Umbilical cord (tissue), 2 donors: Measurements from ENCODE around the gene TLK1. TPM values are rescaled to one million over a fixed set of nuclear protein-coding genes. Genes with fewer than 3 reads are reported as not detected.

Experiments
- DNase-seq: peaks from one replicate; pipeline ENCODE4 v3.0.0-alpha.2; 2015; ENCODE audit warnings: low spot score
- total RNA-seq: library from RNA; depleted of rRNA; stranded (reverse); fragments of >200 nt; gene quantifications from one replicate; pipeline ENCODE4 v1.2.3, GENCODE V29; 2014; ENCODE audit warnings: low replicate concordance; ENCODE audit not compliant: insufficient read depth

The TLK1 gene
- total RNA-seq, 1 donor from 2014 or later: 29.6 TPM

GRCh38 chr2:170968205-170969003, 192.3 kb downstream of the TLK1 start:
- no peak for DNase-seq

- no peak for DNase-seq
These were observed 193.1 kb downstream of the TLK1 start for GRCh38 chr2:170967553-170967952.

- no peak for DNase-seq
These were observed 193.9 kb downstream of the TLK1 start for GRCh38 chr2:170966648-170967396.

GRCh38 chr2:170965446-170966225, 195.1 kb downstream of the TLK1 start:
- DNase-seq: no peak

- no peak for DNase-seq
These were observed 197.3 kb downstream of the TLK1 start for GRCh38 chr2:170963386-170963785.

- DNase-seq: no peak
These were observed 206.8 kb downstream of the TLK1 start for GRCh38 chr2:170953941-170954340.

GRCh38 chr2:170950221-170950761, 210.4 kb downstream of the TLK1 start:
- no peak for DNase-seq

- DNase-seq: no peak
These were observed 211.3 kb downstream of the TLK1 start for GRCh38 chr2:170949415-170949814.

- DNase-seq: no peak
These were observed 216.1 kb downstream of the TLK1 start for GRCh38 chr2:170944545-170944944.

- no peak for DNase-seq
These were observed 217.1 kb downstream of the TLK1 start for GRCh38 chr2:170943596-170943995.

- DNase-seq: no peak
These were observed 217.7 kb downstream of the TLK1 start for GRCh38 chr2:170943041-170943440.

GRCh38 chr2:170942615-170943014, 218.1 kb downstream of the TLK1 start:
- DNase-seq: no peak

Other genes with a start within 250 kb of the TLK1 start
- 18.1 TPM for gene GORASP2, start 231.6 kb downstream of the TLK1 start, total RNA-seq